DMS53 treated with DMSO at 0.1 percent for 48 hours (cell line): ENCODE results near the gene CASK.

Source experiments
- DNase-seq: peaks from one replicate; lab custom pipeline; 2025; ENCODE audit not compliant: unreplicated experiment; lab: John Stamatoyannopoulos, UW

Gene CASK

DNA sequence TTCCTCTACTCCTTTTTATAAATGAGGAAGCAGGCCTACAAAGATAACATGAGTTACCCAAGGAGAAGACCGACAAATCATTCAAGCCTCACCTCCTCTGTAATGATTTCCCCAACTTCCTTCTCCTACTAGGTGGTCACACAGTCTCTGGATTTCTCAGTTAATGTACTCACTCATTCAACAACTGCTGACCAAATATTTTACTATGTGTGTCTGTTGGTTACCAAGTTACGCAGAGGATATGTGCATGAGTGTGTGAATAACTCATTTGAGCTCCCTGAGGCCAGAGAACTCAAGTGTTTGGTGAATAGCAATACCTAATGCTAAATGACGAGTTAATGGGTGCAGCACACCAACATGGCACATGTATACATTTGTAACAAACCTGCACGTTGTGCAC is 10.4 kb downstream of the CASK start:
- no peak for DNase-seq

DNA sequence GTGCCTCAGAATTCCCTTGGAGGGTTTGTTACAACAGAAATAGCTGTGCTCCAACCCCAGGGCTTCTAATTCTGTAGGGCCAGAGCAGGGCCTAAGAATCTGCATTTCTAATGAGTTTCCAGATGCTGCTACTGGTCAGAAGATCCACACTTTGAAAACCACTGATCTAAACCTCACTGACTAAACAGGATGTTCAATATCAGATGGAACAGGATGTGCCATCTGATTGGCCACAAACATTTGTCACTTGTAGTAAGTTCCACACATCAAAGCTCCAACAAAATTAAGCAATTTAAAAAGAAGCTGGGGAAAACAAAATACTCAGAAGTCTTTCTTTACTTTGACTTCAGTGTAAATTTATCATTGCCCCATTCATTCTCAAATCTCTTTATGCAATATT is 14.3 kb downstream of the CASK start:
- DNase-seq, result no peak

- no peak for DNase-seq
Observed at GRCh38 chrX:41906515-41907187, 16.7 kb downstream of the CASK start.

GRCh38 chrX:41903544-41903943 is 19.8 kb downstream of the CASK start:
- no peak for DNase-seq

GRCh38 chrX:41900321-41900720 is 23.0 kb downstream of the CASK start:
- DNase-seq, result no peak

- no peak for DNase-seq
Observed at GRCh38 chrX:41895826-41896225, 27.5 kb downstream of the CASK start.

DNA sequence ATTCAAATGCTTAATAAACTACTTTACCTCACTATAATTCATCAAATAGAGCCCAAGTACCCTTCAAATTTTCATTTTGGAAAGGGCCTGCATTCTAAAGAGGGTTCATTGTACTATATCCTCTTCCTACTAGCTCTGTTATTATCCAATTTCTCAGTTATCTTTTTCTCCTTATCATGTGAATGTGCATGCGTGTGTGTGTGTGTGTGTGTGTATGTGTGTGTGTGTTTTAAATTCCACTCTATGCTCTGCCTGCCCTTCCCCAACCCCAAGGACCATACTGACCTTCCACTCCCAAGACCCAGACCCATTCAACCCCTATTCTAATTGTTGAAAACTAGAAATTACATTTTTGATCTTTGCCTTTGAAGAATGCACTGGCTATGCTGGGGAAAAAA is 33.3 kb downstream of the CASK start:
- no peak for DNase-seq

DNA sequence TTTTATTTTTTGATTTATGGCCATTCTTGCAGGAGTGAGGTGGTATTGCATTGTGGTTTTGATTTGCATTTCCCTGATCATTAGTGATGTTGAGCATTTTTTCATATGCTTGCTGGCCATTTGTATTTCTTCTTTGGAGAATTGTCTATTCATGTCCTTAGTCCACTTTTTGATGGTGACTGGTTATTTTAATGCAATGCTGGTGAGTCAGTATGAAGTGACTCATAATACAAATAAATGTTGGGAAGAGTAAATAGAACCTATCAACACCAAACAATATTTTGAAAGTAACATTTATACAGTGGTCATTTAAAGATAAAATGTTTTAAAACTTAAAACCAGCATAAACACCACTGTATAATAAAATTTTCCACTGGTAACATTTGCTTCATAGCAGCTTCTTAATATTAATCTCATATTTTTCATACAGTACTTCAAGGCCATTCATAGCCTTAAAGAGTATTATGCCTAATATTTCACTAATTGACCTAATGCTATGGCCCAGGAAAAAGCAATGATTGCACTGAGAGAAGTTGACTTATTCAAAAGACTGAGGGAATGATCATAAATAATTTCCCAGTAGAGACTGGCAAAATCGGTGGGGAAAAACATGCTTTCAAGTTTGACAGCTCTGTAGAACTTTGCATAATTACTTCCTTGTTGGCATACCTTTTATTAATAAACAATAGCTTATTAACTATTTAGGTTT is 33.9 kb downstream of the CASK start:
- DNase-seq, result peak; percentile 63

DNA sequence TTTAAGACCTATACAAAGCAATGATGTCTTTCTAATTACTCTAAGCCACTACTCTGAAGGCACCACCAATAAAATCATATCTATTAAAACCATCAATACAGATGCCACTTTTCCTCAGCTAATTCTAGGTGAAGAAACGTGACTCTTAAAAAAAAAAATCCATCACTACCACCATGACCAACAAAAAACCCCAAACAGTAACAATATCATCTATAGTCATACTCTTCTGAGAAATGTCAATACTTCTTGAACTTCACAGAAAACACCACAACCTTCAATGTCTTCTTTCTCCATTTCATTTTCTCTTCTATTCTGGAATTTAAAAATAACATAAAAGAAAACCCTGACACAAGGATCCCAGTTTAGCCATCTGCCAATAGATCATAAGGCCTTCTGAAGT is 35.7 kb downstream of the CASK start:
- DNase-seq, result no peak

- DNase-seq, result no peak
Observed at GRCh38 chrX:41885724-41886123, 37.6 kb downstream of the CASK start.

GRCh38 chrX:41881166-41881565 is 42.2 kb downstream of the CASK start:
- no peak for DNase-seq

DNA sequence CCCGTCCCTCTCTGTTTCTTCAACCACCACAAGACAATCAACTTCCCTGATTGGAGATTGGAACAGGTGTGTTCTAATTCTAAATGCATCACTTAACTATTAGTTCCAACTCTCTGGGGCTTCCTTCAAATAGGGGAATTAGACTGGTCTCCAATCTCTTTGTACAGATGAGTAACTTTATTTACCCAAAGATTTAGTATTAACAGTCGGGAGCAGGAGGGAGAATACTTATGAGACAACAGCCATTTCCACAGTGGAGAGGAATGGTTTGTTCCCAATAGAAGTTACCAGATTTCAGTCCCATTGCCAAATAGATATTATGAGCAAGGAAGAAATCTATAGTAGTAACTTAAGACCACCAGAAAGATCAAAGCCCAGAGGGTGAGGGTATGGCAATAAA is 46.2 kb downstream of the CASK start:
- DNase-seq, result no peak

- DNase-seq, result no peak
Observed at GRCh38 chrX:41875142-41875541, 48.2 kb downstream of the CASK start.

DNA sequence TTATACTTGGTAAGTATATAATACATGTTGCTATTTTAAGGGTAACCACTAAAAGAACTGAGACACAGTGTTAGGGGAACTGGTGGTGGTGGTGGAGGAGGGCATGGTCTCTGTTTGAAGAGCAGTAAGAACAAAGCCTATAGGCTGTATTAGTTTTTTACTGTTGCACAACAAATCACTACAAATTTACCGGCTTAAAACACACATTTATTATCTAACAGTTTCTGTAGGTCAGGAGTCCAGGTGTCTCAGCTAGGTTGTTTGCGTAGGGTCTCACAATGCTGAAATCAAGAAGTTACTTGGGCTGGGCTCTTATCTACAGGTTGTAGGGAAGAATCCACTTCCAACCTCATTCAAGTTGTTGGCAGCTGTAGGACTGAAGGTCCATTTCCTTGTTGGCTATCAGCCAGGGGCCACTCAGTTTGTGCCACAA is 52.6 kb downstream of the CASK start:
- DNase-seq, result peak; percentile 50

DNA sequence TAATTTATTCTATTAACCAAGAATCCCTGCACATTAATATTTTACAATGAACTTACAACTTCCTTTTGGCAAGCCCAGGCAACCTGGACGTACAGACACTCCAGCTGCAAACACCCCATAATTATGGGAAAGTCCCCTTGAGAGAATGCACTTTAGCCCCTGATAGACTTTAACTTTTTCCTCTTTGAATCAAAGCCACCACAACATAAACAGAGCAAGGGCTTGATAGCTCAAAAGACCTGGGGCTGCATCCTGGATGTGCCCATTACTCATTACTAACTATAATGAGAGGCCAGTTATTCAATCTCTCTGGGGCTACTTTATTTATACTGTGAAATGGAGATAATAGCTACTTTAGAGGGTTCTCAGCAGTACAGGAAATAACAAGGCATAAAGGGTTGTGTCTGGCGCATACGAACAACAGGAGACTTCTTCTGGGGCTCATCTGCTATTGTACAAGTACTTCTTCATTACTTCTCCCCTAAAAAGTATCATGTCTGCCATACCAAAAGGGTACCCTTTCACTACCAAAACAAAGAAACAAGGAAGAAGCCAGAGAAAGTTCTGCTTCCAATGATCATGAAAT is 54.9 kb downstream of the CASK start:
- no peak for DNase-seq

DNA sequence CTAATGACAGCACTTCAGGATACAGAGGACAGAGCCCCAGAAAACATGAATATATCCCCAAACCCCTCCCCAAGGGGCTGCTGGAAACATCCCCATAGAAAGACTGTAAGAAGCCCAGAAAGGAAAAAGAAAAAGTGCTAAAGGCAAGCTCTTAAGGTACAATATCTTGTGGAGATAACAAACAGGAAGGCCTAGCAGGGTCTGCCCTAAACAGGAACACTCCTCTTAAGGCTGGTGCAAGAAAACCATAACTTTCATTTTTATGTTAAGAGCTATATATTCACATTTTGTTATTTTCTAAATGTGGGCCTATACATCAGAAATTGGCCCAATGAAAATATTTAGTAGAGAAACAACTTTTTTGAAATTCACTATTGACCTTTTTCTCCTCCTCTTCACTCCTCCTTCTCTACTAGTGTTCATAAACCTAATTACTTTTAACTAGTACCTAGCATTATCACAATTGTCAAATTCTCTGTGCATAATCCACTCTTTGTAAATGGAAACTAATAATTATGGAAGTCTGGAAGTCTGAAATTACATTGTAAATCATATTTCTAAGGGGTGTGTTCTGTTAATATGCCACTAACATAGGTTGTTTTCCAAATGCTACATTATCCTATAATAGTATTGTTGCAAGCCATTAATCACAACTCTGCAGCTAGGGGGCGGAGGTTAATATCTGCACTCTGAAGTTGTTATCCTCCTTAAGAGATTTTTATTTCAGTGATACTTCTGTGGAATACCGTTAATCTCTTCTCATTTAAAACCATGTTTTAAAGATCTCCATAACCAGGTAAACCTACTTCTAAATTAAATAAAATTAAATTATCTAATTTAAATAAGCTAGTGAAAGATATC is 59.8 kb downstream of the CASK start:
- no peak for DNase-seq

- DNase-seq, result no peak
Observed at GRCh38 chrX:41862562-41863184, 60.7 kb downstream of the CASK start.

- no peak for DNase-seq
Observed at GRCh38 chrX:41858161-41858775, 65.1 kb downstream of the CASK start.

DNA sequence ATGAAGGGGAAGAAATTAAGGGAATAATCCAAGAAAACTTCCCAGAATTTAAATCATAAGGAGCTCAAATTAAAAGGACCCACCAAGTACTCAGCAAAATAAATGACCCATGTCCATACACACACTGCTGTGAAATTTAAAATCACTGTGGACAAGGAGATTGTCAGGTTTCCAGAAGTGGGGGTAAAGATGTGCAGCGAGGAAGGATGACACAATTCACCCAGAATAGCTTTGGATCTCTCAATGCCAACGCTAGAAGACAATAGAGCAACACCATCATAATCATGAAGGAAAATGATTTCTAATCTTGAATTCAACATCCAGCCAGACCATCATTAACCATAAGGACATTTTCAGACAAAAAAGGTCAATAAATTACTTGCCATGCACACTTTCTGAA is 65.7 kb downstream of the CASK start:
- DNase-seq, result no peak

GRCh38 chrX:41846714-41847113 is 76.6 kb downstream of the CASK start:
- DNase-seq, result no peak
